ENCODE results near the gene MVB12B. TPM values are rescaled to one million over a fixed set of nuclear protein-coding genes. Genes with fewer than 3 reads are reported as not detected.

Gene MVB12B
- total RNA-seq, 1 donor from 2014 or later: 20.2 TPM

DNA sequence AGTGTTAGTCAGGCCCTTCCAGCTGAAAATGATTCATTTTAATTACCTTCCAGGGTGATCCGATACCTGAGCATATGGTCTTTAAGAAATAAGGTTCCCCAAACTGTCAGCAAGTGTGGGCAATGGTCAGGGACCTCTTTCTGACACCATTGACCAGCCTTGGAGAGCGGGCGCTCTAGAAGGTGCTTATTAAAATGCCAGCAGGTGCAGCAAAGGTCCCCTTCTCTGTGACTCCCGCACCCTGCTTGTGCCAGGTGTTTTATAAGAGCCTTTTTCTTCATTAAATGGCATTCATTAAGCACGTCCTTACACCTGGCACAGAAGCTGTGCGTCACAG lies 85.3 kb downstream of the MVB12B start:
- Mint-ChIP-seq H3K9me3 (ENCODE audit: unreplicated experiment) (no peaks in the 10 kb centered on the region), H3K27ac (ENCODE audit: unreplicated experiment) (no peak overlapping the region), H3K4me1 (ENCODE audit: unreplicated experiment) (peaks cover 5% of the 10 kb centered on the region), H3K4me3 (ENCODE audit: unreplicated experiment) (no peak overlapping the region), H3K27me3 (ENCODE audit: unreplicated experiment) (no peaks in the 10 kb centered on the region), H3K36me3 (ENCODE audit: unreplicated experiment) (peaks cover 9% of the 10 kb centered on the region)
- TF ChIP-seq, protein P1, sequence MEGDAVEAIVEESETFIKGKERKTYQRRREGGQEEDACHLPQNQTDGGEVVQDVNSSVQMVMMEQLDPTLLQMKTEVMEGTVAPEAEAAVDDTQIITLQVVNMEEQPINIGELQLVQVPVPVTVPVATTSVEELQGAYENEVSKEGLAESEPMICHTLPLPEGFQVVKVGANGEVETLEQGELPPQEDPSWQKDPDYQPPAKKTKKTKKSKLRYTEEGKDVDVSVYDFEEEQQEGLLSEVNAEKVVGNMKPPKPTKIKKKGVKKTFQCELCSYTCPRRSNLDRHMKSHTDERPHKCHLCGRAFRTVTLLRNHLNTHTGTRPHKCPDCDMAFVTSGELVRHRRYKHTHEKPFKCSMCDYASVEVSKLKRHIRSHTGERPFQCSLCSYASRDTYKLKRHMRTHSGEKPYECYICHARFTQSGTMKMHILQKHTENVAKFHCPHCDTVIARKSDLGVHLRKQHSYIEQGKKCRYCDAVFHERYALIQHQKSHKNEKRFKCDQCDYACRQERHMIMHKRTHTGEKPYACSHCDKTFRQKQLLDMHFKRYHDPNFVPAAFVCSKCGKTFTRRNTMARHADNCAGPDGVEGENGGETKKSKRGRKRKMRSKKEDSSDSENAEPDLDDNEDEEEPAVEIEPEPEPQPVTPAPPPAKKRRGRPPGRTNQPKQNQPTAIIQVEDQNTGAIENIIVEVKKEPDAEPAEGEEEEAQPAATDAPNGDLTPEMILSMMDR (IDR thresholded peaks at IDR 0.05): no peak
- DNase-seq (ENCODE audit: extremely low spot score, unreplicated experiment): no peak

DNA sequence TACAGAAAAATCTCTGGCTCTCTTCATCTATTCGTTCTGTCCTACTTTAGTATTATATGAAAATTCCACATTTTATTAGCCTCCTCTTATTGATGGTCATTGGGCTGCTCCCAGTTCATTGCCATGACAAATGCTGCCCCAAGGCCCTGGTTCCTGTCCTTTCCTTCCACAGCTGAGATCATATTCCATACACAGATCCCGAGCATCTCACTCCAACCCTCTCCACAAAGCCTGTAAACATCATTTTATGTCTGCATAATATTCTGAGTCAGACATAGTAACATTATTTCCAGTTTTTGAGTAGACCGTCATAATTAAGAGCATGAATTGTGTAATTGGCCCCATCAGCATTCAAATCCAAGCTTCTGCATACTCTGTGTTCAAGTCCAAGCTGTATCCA lies 86.3 kb downstream of the MVB12B start:
- DNase-seq (ENCODE audit: extremely low spot score, unreplicated experiment): no peak
- Mint-ChIP-seq H3K9me3 (ENCODE audit: unreplicated experiment) (no peaks in the 10 kb centered on the region), H3K36me3 (ENCODE audit: unreplicated experiment) (peaks cover 9% of the 10 kb centered on the region), H3K4me3 (ENCODE audit: unreplicated experiment) (no peak overlapping the region), H3K27me3 (ENCODE audit: unreplicated experiment) (no peaks in the 10 kb centered on the region), H3K4me1 (ENCODE audit: unreplicated experiment) (peaks cover 10% of the 10 kb centered on the region), H3K27ac (ENCODE audit: unreplicated experiment) (no peak overlapping the region)
- TF ChIP-seq, protein P1 (IDR thresholded peaks at IDR 0.05): no peak

DNA sequence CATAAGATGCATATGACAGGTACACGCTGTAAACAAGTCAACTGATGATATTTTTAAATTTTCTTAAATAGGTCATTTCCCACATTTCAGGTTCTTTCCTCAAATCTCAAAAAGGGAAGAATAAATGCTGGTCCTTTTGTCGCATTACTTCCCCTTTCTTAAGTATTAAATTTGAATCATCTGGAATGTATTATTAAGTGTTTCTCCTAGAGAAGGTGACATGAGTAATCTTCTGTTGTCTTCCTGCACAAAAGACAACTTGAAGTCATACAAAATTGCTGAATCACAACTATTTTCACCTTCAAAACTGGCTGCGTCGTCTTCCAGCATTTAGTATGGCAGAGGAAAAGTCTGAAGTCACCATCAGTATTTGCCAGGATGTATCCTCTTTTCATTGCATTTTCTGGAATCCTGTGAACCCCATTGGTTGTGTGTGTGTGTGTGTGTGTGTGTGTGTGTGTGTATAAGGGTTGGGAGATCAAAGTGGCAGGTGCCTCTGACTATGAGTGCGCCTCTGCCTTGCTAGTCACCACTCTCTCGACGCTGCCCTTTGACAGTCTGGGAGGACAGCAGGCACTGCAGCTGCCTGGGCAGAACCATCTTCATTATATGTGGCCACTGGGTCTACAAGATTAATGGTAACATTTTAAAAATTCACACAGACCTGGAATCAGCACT lies 86.9 kb downstream of the MVB12B start:
- Mint-ChIP-seq H3K4me3 (ENCODE audit: unreplicated experiment) (no peak overlapping the region), H3K9me3 (ENCODE audit: unreplicated experiment) (no peaks in the 10 kb centered on the region), H3K36me3 (ENCODE audit: unreplicated experiment) (peaks cover 9% of the 10 kb centered on the region), H3K27me3 (ENCODE audit: unreplicated experiment) (no peaks in the 10 kb centered on the region), H3K4me1 (ENCODE audit: unreplicated experiment) (peaks cover 10% of the 10 kb centered on the region), H3K27ac (ENCODE audit: unreplicated experiment) (no peak overlapping the region)
- no peak for DNase-seq (ENCODE audit: extremely low spot score, unreplicated experiment)
- TF ChIP-seq, protein P1 (IDR thresholded peaks at IDR 0.05): no peak

DNA sequence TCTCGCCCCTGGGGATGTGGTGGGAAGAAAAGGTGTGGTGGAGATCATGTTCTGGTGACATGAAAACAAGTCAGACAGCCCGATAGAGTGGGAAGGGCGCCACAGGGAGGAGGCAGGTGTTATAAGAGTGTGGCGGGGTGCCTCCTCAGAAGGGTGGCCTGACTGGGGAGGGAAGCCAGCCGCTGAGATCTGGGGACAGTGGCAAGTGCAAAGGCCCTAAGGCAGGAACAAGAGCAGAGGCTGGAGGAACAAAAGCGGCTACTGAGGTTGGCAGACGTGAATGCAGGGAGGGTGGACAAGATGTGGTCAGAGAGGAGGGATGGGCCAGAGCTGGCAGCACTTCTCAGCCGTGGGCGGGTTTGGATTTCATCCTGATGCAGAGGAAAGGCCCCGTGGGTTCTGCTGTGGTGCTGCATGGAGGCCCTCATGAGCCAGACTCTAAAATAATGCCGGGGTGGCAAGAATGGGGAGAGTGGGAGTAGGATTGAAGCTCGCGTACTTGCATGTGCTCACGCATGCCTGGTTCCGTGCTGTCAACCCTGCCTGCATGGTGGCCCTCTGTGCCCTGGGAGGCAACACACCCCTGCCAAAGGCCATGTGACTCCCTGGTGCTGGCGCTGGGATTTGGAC lies 89.2 kb downstream of the MVB12B start:
- H3K27me3 Mint-ChIP-seq (ENCODE audit: unreplicated experiment): no peaks in the 10 kb centered on the region
- no peaks in the 10 kb centered on the region for H3K9me3 Mint-ChIP-seq (ENCODE audit: unreplicated experiment)
- peak overlapping the region; percentile 4 for H3K27ac Mint-ChIP-seq (ENCODE audit: unreplicated experiment)
- H3K4me1 Mint-ChIP-seq (ENCODE audit: unreplicated experiment): peaks cover 11% of the 10 kb centered on the region
- TF ChIP-seq, protein P1 (IDR thresholded peaks at IDR 0.05): no peak
- H3K4me3 Mint-ChIP-seq (ENCODE audit: unreplicated experiment): no peak overlapping the region
- peaks cover 9% of the 10 kb centered on the region for H3K36me3 Mint-ChIP-seq (ENCODE audit: unreplicated experiment)
- no peak for DNase-seq (ENCODE audit: extremely low spot score, unreplicated experiment)

DNA sequence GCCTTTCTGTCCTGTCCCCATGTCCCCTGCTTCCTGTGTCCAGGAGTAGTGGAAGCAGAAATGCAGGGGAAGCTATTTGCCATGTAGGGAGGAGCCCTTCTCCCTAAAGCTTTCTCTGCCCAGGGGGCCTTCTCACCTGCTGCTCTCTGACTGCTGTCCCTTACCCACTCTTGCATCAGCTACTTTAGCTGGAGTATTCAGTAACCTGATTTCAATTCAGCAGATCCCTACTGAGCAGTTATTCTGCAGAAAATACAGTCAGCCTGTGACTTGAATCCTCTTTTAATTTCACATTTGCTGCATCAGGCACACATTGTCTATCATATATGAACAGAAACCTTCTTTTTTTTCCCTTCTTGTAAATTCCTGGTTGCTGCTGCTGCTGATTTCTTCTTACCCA lies 90.4 kb downstream of the MVB12B start:
- peak overlapping the region; percentile 25 for H3K27ac Mint-ChIP-seq (ENCODE audit: unreplicated experiment)
- H3K4me3 Mint-ChIP-seq (ENCODE audit: unreplicated experiment): no peak overlapping the region
- no peaks in the 10 kb centered on the region for H3K27me3 Mint-ChIP-seq (ENCODE audit: unreplicated experiment)
- DNase-seq (ENCODE audit: extremely low spot score, unreplicated experiment): no peak
- H3K9me3 Mint-ChIP-seq (ENCODE audit: unreplicated experiment): no peaks in the 10 kb centered on the region
- peaks cover 13% of the 10 kb centered on the region for H3K36me3 Mint-ChIP-seq (ENCODE audit: unreplicated experiment)
- TF ChIP-seq, protein P1 (IDR thresholded peaks at IDR 0.05): no peak
- peaks cover 14% of the 10 kb centered on the region for H3K4me1 Mint-ChIP-seq (ENCODE audit: unreplicated experiment)

All from osteocyte (in vitro differentiated cells).